Cardiac muscle cell (in vitro differentiated cells and primary cell): ENCODE measurements around the gene HSD17B8. TPM values are rescaled to one million over a fixed set of nuclear protein-coding genes. Genes with fewer than 3 reads are reported as not detected.
A peak's percentile ranks its signal among the peaks of the same experiment; 100 is the strongest.

Experiments used
- DNase-seq, 2 donors: peaks; one replicate each; pipeline versions ENCODE4 v3.0.0 to v3.0.0-alpha.2; 2010 to 2017; ENCODE audit warnings: low read depth in 1 of 2, low spot score in 1 of 2
- H3K27ac ChIP-seq: fragments of 200-600 bp; sonication (generic); 2 replicates; pipeline ENCODE4 v1.5.1; 2016
- H3K27me3 ChIP-seq: fragments of 200-600 bp; sonication (generic); 2 replicates; pipeline ENCODE4 v1.6.0; 2016; ENCODE audit warnings: control low read depth
- H3K36me3 ChIP-seq: fragments of 200-600 bp; sonication (generic); 2 replicates; pipeline ENCODE4 v1.5.1; 2016; ENCODE audit warnings: control low read depth
- H3K4me1 ChIP-seq: fragments of 200-600 bp; sonication (generic); 2 replicates; pipeline ENCODE4 v1.8.1; 2017; ENCODE audit warnings: low read depth, mild to moderate bottlenecking, mixed run types
- H3K4me3 ChIP-seq: fragments of 200-600 bp; sonication (generic); 2 replicates; pipeline ENCODE4 v1.5.1; 2016; ENCODE audit warnings: mild to moderate bottlenecking
- H3K9me3 ChIP-seq: fragments of 200-600 bp; sonication (generic); 2 replicates; pipeline ENCODE4 v1.5.1; 2017; ENCODE audit warnings: low read depth, mild to moderate bottlenecking, control low read depth
- CTCF ChIP-seq: IDR thresholded peaks from 2 replicates; pipeline ENCODE4 v1.5.1; 2012; ENCODE audit warnings: low read depth, mild to moderate bottlenecking, low read length
- polyA plus RNA-seq: library from polyadenylated mRNA; unstranded; fragments of >200 nt; fragmentation: Nextera tagmentation; extraction: Ambion mirVana; gene quantifications from 2 replicates; pipeline ENCODE4 v1.2.1, GENCODE V29; 2016
- total RNA-seq: library from RNA; depleted of rRNA; stranded (reverse); fragments of >200 nt; gene quantifications from 2 replicates; pipeline ENCODE4 v1.2.3, GENCODE V29; 2016

HSD17B8 gene
- total and polyA plus RNA-seq, 2 experiments from 2014 or later: 45.4 to 47.6 TPM

GRCh38 chr6:33212857-33213165, 8.4 kb downstream of the HSD17B8 start:
- H3K4me3 ChIP-seq: peak overlapping the region; percentile 32
- TF ChIP-seq CTCF: no peak
- no peak for DNase-seq
- no peaks in the 10 kb centered on the region for H3K9me3 ChIP-seq
- peaks cover 13% of the 10 kb centered on the region for H3K4me1 ChIP-seq
- H3K27ac ChIP-seq: no peak overlapping the region
- H3K27me3 ChIP-seq: no peaks in the 10 kb centered on the region
- H3K36me3 ChIP-seq: no peaks in the 10 kb centered on the region

- peaks cover 3% of the 10 kb centered on the region for H3K27me3 ChIP-seq
- no peaks in the 10 kb centered on the region for H3K36me3 ChIP-seq
- DNase-seq: peak; percentile 50 to 63
- H3K4me3 ChIP-seq: peak overlapping the region; percentile 32
- no peak for TF ChIP-seq CTCF
- no peak overlapping the region for H3K27ac ChIP-seq
- no peaks in the 10 kb centered on the region for H3K9me3 ChIP-seq
- peaks cover 13% of the 10 kb centered on the region for H3K4me1 ChIP-seq
Measured at GRCh38 chr6:33213166-33213988, 8.9 kb downstream of the HSD17B8 start.

GRCh38 chr6:33213989-33214335, 9.5 kb downstream of the HSD17B8 start:
- no peak for DNase-seq
- Histone ChIP-seq H3K27me3 (peaks cover 4% of the 10 kb centered on the region), H3K4me1 (peaks cover 13% of the 10 kb centered on the region), H3K4me3 (peak overlapping the region; percentile 32), H3K27ac (no peak overlapping the region), H3K36me3 (no peaks in the 10 kb centered on the region), H3K9me3 (no peaks in the 10 kb centered on the region)
- TF ChIP-seq CTCF: no peak

GRCh38 chr6:33215271-33216116, 11.0 kb downstream of the HSD17B8 start:
- no peak for DNase-seq
- no peak for TF ChIP-seq CTCF
- H3K4me3 ChIP-seq: no peak overlapping the region
- no peaks in the 10 kb centered on the region for H3K9me3 ChIP-seq
- no peaks in the 10 kb centered on the region for H3K36me3 ChIP-seq
- peaks cover 6% of the 10 kb centered on the region for H3K27me3 ChIP-seq
- peaks cover 13% of the 10 kb centered on the region for H3K4me1 ChIP-seq
- H3K27ac ChIP-seq: no peak overlapping the region

GRCh38 chr6:33216117-33216649, 11.7 kb downstream of the HSD17B8 start:
- Histone ChIP-seq H3K27ac (no peak overlapping the region), H3K27me3 (peaks cover 6% of the 10 kb centered on the region)

More at GRCh38 chr6:33216117-33216649, 11.7 kb downstream of the HSD17B8 start:
- TF ChIP-seq CTCF: no peak
- H3K4me3 ChIP-seq: no peak overlapping the region
- H3K4me1 ChIP-seq: peaks cover 13% of the 10 kb centered on the region
- DNase-seq: no peak
- no peaks in the 10 kb centered on the region for H3K36me3 ChIP-seq
- H3K9me3 ChIP-seq: no peaks in the 10 kb centered on the region
